MG63 (cell line): ENCODE data around the gene EIF4B. TPM values are rescaled to one million over a fixed set of nuclear protein-coding genes. Genes with fewer than 3 reads are reported as not detected.

Experiments
- DNase-seq: peaks from one replicate; pipeline ENCODE4 v3.0.0-alpha.2; 2020
- H3K27me3 ChIP-seq: fragments of 250-450 bp; sonication (Bioruptor Pico); 2 replicates; pipeline ENCODE4 v1.5.1; 2020; ENCODE audit warnings: mild to moderate bottlenecking, moderate library complexity
- H3K36me3 ChIP-seq: fragments of 250-450 bp; sonication (Bioruptor Pico); 2 replicates; pipeline ENCODE4 v1.5.1; 2020; ENCODE audit warnings: mild to moderate bottlenecking, moderate library complexity
- H3K4me3 ChIP-seq: fragments of 250-450 bp; sonication (Bioruptor Pico); 2 replicates; pipeline ENCODE4 v1.5.1; 2020; ENCODE audit warnings: mild to moderate bottlenecking, moderate library complexity
- H3K9me3 ChIP-seq: fragments of 250-450 bp; sonication (Bioruptor Pico); 2 replicates; pipeline ENCODE4 v1.5.1; 2020; ENCODE audit warnings: mild to moderate bottlenecking, moderate library complexity
- total RNA-seq: library from RNA; depleted of rRNA; stranded (reverse); fragments of >200 nt; shearing (Covaris generic); gene quantifications from 2 replicates; pipeline ENCODE4 v1.2.3, GENCODE V29; 2014; ENCODE audit warnings: low replicate concordance

Gene EIF4B
- total RNA-seq, 1 experiment from 2014 or later, result 684 TPM

DNA sequence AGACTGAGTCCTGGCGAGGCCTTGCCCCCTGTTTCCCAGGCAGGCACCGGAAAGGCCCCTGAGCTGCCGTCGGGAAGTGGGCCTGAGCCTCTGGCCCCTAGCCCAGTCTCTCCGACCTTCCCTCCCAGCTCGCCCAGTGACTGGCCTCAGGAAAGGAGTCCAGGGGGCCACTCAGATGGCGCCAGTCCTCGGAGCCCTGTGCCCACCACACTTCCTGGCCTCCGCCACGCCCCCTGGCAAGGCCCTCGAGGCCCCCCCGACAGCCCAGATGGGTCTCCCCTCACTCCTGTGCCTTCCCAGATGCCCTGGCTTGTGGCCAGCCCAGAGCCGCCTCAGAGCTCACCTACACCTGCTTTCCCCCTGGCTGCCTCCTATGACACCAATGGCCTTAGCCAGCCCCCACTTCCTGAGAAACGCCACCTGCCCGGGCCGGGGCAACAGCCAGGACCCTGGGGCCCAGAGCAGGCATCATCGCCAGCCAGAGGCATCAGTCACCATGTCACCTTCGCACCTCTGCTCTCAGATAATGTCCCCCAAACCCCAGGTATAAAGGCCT is 54.5 kb downstream of the EIF4B start:
- DNase-seq, result no peak
- no peaks in the 10 kb centered on the region for H3K27me3 ChIP-seq
- H3K9me3 ChIP-seq, result no peaks in the 10 kb centered on the region
- no peak overlapping the region for H3K4me3 ChIP-seq
- H3K36me3 ChIP-seq, result peaks cover 40% of the 10 kb centered on the region

DNA sequence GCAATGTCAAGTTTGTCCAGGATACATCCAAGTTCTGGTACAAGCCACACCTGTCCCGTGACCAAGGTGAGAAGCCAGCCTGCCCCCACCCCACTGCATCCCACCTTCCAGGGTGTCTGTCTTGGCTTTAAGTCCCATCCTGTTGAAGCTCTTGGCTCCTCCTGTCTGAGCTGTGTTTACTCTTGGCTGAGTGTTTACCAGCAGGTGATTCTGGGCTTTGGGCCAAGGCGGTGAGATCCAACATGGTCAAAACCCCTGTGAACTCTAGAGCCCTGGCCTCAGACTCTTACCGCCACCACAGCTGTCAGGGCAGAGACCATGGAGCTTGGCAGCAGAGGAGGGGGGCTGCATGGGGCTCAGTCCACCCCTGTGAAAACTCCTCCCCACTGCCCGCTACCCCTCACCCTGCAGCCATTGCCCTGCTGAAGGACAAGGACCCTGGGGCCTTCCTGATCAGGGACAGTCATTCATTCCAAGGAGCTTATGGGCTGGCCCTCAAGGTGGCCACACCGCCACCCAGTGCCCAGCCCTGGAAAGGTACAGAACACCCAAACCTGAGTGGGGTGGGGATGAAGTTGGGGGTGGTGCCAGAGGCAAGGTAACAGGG is 55.3 kb downstream of the EIF4B start:
- no peaks in the 10 kb centered on the region for H3K27me3 ChIP-seq
- DNase-seq, result peak; percentile 39
- H3K36me3 ChIP-seq, result peaks cover 42% of the 10 kb centered on the region

GRCh38 chr12:53062011-53062961 is 56.0 kb downstream of the EIF4B start:
- DNase-seq, result no peak
- no peak overlapping the region for H3K4me3 ChIP-seq
- peaks cover 38% of the 10 kb centered on the region for H3K36me3 ChIP-seq
- no peaks in the 10 kb centered on the region for H3K9me3 ChIP-seq
- H3K27me3 ChIP-seq, result no peaks in the 10 kb centered on the region

More for the DNA sequence above, 55.3 kb downstream of the EIF4B start:
- Histone ChIP-seq H3K9me3 (no peaks in the 10 kb centered on the region), H3K4me3 (no peak overlapping the region)

GRCh38 chr12:53062977-53063707 is 56.9 kb downstream of the EIF4B start:
- no peak for DNase-seq
- no peaks in the 10 kb centered on the region for H3K27me3 ChIP-seq
- H3K36me3 ChIP-seq, result peaks cover 35% of the 10 kb centered on the region
- no peak overlapping the region for H3K4me3 ChIP-seq
- H3K9me3 ChIP-seq, result no peaks in the 10 kb centered on the region

DNA sequence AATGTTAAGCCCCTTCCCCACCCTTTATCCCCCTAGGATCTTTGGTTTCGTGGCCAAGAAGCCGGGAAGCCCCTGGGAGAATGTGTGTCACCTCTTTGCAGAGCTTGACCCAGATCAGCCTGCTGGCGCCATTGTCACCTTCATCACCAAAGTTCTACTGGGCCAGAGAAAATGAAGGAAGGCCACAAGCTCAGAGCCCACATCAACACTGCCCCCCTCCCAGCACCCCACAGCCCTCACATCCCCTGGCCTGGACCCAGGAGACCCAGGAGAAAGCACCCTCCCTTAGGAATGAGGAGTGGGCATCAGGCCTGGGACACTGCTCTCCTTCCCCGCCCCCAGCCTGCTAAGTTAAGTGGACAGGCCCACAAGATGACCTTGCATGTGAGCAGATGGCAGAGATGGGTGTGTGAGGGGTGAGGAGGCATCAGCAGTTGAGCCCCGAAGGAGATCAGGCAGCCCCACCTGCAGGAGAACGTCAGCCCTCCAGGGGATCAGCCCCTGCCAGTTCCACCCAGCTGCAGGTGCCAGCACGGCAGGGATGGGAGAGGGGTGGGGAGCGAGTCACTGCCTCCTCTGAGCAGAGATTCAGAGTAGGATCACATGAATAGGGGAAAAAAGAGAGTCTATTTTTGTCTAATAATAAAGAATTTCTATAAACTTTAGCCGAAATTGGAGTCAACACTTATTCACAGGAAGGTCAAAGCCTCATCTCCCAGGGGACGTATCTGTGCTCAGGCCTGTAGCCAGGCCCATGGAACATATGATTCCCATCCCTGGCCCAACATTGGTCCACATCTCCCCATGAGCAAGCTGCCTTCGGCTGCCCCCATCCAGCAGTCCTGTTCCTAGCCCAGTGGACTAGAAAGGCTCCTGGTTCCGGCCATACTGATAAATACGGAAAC is 57.7 kb downstream of the EIF4B start:
- Histone ChIP-seq H3K27me3 (no peaks in the 10 kb centered on the region), H3K4me3 (no peak overlapping the region), H3K36me3 (peaks cover 35% of the 10 kb centered on the region), H3K9me3 (no peaks in the 10 kb centered on the region)
- DNase-seq, result peak; percentile 62

- H3K27me3 ChIP-seq, result no peaks in the 10 kb centered on the region
- no peak overlapping the region for H3K4me3 ChIP-seq
- peaks cover 35% of the 10 kb centered on the region for H3K36me3 ChIP-seq
- H3K9me3 ChIP-seq, result no peaks in the 10 kb centered on the region
- no peak for DNase-seq
These were observed 58.6 kb downstream of the EIF4B start for GRCh38 chr12:53064613-53065436.

DNA sequence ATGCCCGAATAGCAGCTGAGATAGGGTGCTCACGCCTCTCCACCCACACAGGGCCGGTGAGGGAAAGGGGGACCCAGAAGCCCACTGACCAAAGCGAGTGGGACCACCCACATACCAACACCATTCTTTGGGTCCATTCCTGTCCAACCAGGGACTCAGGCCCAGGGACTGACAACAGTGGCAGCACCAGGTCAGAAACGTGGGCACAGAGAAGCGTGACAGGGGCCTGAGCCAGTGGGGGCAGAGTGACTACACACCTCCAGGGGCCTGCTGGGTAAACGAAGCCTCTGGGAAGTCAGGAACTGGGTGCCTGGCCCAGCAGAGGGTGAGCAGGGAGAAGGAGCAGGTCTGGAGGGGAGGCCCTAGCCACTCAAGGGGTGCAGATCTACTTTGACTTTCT is 59.2 kb downstream of the EIF4B start:
- no peak for DNase-seq
- Histone ChIP-seq H3K27me3 (no peaks in the 10 kb centered on the region), H3K9me3 (no peaks in the 10 kb centered on the region), H3K36me3 (peaks cover 39% of the 10 kb centered on the region), H3K4me3 (no peak overlapping the region)

- no peak overlapping the region for H3K4me3 ChIP-seq
- no peaks in the 10 kb centered on the region for H3K27me3 ChIP-seq
- no peaks in the 10 kb centered on the region for H3K9me3 ChIP-seq
- DNase-seq, result peak; percentile 73
- peaks cover 33% of the 10 kb centered on the region for H3K36me3 ChIP-seq
These were observed 60.0 kb downstream of the EIF4B start for GRCh38 chr12:53065975-53066931.

- Histone ChIP-seq H3K36me3 (peaks cover 31% of the 10 kb centered on the region), H3K9me3 (no peaks in the 10 kb centered on the region), H3K27me3 (no peaks in the 10 kb centered on the region), H3K4me3 (no peak overlapping the region)
- DNase-seq, result no peak
These were observed 61.1 kb downstream of the EIF4B start for GRCh38 chr12:53067074-53067992.

DNA sequence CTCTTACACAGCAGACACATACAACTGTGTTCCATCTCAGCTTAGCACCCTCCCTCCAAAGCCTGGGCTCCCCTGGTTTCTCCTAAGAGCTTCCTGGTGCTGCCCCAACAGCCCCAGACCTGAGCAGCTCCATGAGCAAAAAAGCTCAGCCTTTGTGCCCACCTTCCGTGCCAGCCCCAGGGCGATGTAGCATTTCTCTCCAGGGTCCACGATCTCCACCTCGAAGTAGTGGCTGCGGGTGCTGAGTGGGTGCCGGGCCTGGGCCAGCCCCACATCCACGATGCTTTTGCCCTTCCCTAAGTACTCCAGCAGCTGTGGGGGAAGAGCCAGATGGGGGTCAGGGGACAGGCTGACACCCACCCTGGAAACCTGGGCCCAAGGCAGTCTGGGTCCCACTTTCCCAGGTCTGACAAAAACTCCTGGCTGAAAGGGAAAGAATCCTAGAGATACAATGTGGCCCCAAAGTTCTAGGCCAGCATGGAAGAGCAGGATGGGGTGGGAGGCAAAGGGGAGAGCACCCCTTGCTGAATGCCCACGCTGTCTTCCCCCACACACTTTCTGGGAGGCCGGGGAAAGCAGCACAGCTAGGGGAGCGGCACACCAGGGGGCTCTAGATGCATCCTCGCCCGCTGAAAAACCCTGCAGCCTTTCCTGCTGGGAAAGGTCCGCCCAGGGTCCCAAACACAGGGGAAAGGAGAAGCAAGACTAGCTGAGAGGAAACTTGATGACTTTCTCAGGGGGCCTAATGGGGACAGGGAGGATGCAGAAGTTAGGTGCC is 61.9 kb downstream of the EIF4B start:
- Histone ChIP-seq H3K36me3 (peaks cover 29% of the 10 kb centered on the region), H3K9me3 (no peaks in the 10 kb centered on the region), H3K27me3 (no peaks in the 10 kb centered on the region), H3K4me3 (no peak overlapping the region)
- DNase-seq, result no peak

- H3K9me3 ChIP-seq, result no peaks in the 10 kb centered on the region
- no peaks in the 10 kb centered on the region for H3K27me3 ChIP-seq
- H3K4me3 ChIP-seq, result no peak overlapping the region
- DNase-seq, result no peak
- H3K36me3 ChIP-seq, result peaks cover 25% of the 10 kb centered on the region
These were observed 62.7 kb downstream of the EIF4B start for GRCh38 chr12:53068811-53069585.
